Neural cell (in vitro differentiated cells): ENCODE data around the gene RNF103. TPM values are rescaled to one million over a fixed set of nuclear protein-coding genes. Genes with fewer than 3 reads are reported as not detected.

Experiments used
- H2AFZ ChIP-seq: fragments of 200-600, 300-800 bp; sonication (generic), shearing (Covaris generic); 2 replicates; pipeline ENCODE4 v1.6.0; 2014; ENCODE audit warnings: low read depth, mild to moderate bottlenecking, antibody characterized with exemption, low read length, moderate library complexity
- H3F3A ChIP-seq: fragments of 200-600 bp; shearing (Covaris generic); 2 replicates; pipeline ENCODE4 v1.6.1; 2016; ENCODE audit warnings: mild to moderate bottlenecking, moderate library complexity, mixed read lengths, antibody characterized with exemption, low read length; ENCODE audit not compliant: insufficient read depth, poor library complexity, severe bottlenecking
- H3K27ac ChIP-seq: fragments of 200-600, 300-800 bp; sonication (generic), shearing (Covaris generic); 2 replicates; pipeline ENCODE4 v1.5.1; 2014; ENCODE audit warnings: mild to moderate bottlenecking, low read length, moderate library complexity
- H3K27me3 ChIP-seq: fragments of 300-800, 200-600 bp; sonication (generic), shearing (Covaris generic); 2 replicates; pipeline ENCODE4 v1.6.0; 2014; ENCODE audit warnings: mild to moderate bottlenecking, low read depth, low read length, moderate library complexity; ENCODE audit not compliant: insufficient read depth
- H3K36me3 ChIP-seq: fragments of 300-800, 200-600 bp; sonication (generic), shearing (Covaris generic); 2 replicates; pipeline ENCODE4 v1.5.1; 2014; ENCODE audit warnings: mild to moderate bottlenecking, antibody characterized with exemption, low read length, moderate library complexity; ENCODE audit not compliant: insufficient read depth
- H3K4me2 ChIP-seq: fragments of 300-800, 200-600 bp; sonication (generic), shearing (Covaris generic); 2 replicates; pipeline ENCODE4 v1.6.0; 2014; ENCODE audit warnings: mild to moderate bottlenecking, low read length
- H3K4me3 ChIP-seq: fragments of 300-800, 200-600 bp; sonication (generic), shearing (Covaris generic); 2 replicates; pipeline ENCODE4 v1.5.1; 2014; ENCODE audit warnings: mild to moderate bottlenecking, low read length, moderate library complexity
- H3K79me2 ChIP-seq: fragments of 200-600 bp; shearing (Covaris generic); replicated peaks from 2 replicates; pipeline ENCODE4 v1.6.0; 2014; ENCODE audit warnings: mild to moderate bottlenecking, low read length, moderate library complexity; ENCODE audit not compliant: insufficient read depth
- H3K9ac ChIP-seq: fragments of 300-800, 200-600 bp; sonication (generic), shearing (Covaris generic); 2 replicates; pipeline ENCODE4 v1.6.1; 2016; ENCODE audit warnings: mild to moderate bottlenecking, low read length, mixed read lengths
- H3K9me2 ChIP-seq: fragments of 200-600 bp; shearing (Covaris generic); 2 replicates; pipeline ENCODE4 v1.6.1; 2016; ENCODE audit warnings: mild to moderate bottlenecking, low read length, mixed read lengths; ENCODE audit not compliant: insufficient read depth
- H3K9me3 ChIP-seq: fragments of 200-600, 300-800 bp; sonication (generic), shearing (Covaris generic); 2 replicates; pipeline ENCODE4 v1.6.1; 2016; ENCODE audit warnings: mild to moderate bottlenecking, mixed run types, low read length, moderate library complexity, mixed read lengths
- H4K20me1 ChIP-seq: fragments of 200-600 bp; shearing (Covaris generic); 2 replicates; pipeline ENCODE4 v1.6.1; 2016; ENCODE audit warnings: mild to moderate bottlenecking, mixed run types; ENCODE audit not compliant: insufficient read depth
- EP300 ChIP-seq: fragments of 450-650 bp; conservative IDR thresholded peaks from 2 replicates; pipeline ENCODE4 v1.6.1; 2014; ENCODE audit warnings: antibody characterized with exemption, mild to moderate bottlenecking, moderate library complexity; ENCODE audit not compliant: poor library complexity, severe bottlenecking
- EZH2 ChIP-seq: fragments of 200-600, 300-800 bp; shearing (Covaris generic), sonication (generic); IDR thresholded peaks from 2 replicates; pipeline ENCODE4 v1.6.1; 2014; ENCODE audit warnings: antibody characterized with exemption, low read length, borderline replicate concordance, mild to moderate bottlenecking; ENCODE audit not compliant: insufficient read depth, poor library complexity, severe bottlenecking
- MXI1 ChIP-seq: fragments of 450-650 bp; conservative IDR thresholded peaks from 2 replicates; pipeline ENCODE4 v1.6.1; 2014; ENCODE audit warnings: antibody characterized with exemption, mild to moderate bottlenecking; ENCODE audit not compliant: poor library complexity, severe bottlenecking
- POLR2AphosphoS5 ChIP-seq: IDR thresholded peaks from 2 replicates; pipeline ENCODE4 v1.6.1; 2012
- RAD21 ChIP-seq: fragments of 450-650 bp; conservative IDR thresholded peaks from 2 replicates; pipeline ENCODE4 v1.6.1; 2014; ENCODE audit warnings: antibody characterized with exemption, mild to moderate bottlenecking, moderate library complexity
- REST ChIP-seq: IDR thresholded peaks from 2 replicates; pipeline ENCODE4 v1.6.1; 2012; ENCODE audit warnings: borderline replicate concordance
- SMC3 ChIP-seq: fragments of 450-650 bp; conservative IDR thresholded peaks from 2 replicates; pipeline ENCODE4 v1.6.1; 2014; ENCODE audit warnings: antibody characterized with exemption, mild to moderate bottlenecking, moderate library complexity; ENCODE audit not compliant: poor library complexity
- TAF1 ChIP-seq: IDR thresholded peaks from 2 replicates; pipeline ENCODE4 v1.6.1; 2012; ENCODE audit warnings: low read depth
- polyA plus RNA-seq: library from polyadenylated mRNA; depleted of rRNA; stranded (reverse); fragments of >200 nt; gene quantifications from 2 replicates; pipeline ENCODE4 v1.2.3, GENCODE V29; 2014
- TF ChIP-seq, protein P1 (sequence below): fragments of 450-650 bp; IDR thresholded peaks from 2 replicates; pipeline ENCODE4 v1.5.1; 2014; ENCODE audit warnings: antibody characterized with exemption, mild to moderate bottlenecking, moderate library complexity; ENCODE audit not compliant: poor library complexity, severe bottlenecking

Gene RNF103
- polyA plus RNA-seq, 1 donor from 2014 or later: 24.1 TPM

DNA sequence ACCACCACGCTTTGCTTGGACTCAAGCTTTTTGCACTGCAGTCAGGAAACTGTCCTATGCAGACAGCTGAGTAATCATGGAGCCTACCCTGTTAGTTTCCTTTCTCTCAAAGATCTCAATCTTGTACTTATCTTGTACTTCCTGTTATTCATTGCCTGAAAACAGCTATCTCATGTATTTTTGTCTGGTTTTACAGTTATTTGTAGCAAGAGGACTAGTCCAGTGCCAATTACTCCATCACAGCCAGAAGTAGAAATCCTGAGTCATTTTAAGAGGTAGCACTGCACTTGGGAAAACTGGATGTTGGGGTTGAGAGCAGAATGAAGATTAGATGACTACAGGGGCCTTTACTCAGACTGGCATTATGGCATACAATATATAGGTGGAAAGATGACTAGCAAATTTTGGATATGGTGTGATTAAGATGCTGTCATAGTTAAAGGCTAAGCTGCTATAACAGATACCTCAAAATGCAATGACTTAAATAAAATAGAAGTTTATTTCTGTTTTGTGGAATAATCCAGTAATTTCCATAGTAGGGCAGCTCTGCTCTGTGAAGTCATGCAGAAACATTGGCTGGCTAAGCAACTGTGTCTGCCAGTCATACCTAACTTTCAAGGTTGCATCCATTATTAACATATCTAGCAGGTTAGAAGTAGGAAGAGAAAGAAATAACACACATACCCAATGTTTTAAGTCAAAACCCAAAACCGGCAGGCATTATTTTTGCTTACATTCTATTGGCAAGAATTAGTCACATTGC, 39.3 kb downstream of the RNF103 start:
- Histone ChIP-seq H3F3A (no peaks in the 10 kb centered on the region), H3K4me2 (no peak overlapping the region), H3K27ac (no peak overlapping the region), H3K9me2 (no peaks in the 10 kb centered on the region), H3K4me3 (no peak overlapping the region), H3K9me3 (no peaks in the 10 kb centered on the region), H4K20me1 (no peaks in the 10 kb centered on the region), H3K79me2 (no peaks in the 10 kb centered on the region), H3K27me3 (no peaks in the 10 kb centered on the region), H3K9ac (no peak overlapping the region), H2AFZ (no peak overlapping the region), H3K36me3 (no peaks in the 10 kb centered on the region)
- no peak for TF ChIP-seq MXI1
- TF ChIP-seq REST: no peak
- no peak for TF ChIP-seq SMC3
- TF ChIP-seq TAF1: no peak
- TF ChIP-seq, protein P1, sequence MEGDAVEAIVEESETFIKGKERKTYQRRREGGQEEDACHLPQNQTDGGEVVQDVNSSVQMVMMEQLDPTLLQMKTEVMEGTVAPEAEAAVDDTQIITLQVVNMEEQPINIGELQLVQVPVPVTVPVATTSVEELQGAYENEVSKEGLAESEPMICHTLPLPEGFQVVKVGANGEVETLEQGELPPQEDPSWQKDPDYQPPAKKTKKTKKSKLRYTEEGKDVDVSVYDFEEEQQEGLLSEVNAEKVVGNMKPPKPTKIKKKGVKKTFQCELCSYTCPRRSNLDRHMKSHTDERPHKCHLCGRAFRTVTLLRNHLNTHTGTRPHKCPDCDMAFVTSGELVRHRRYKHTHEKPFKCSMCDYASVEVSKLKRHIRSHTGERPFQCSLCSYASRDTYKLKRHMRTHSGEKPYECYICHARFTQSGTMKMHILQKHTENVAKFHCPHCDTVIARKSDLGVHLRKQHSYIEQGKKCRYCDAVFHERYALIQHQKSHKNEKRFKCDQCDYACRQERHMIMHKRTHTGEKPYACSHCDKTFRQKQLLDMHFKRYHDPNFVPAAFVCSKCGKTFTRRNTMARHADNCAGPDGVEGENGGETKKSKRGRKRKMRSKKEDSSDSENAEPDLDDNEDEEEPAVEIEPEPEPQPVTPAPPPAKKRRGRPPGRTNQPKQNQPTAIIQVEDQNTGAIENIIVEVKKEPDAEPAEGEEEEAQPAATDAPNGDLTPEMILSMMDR: no peak
- TF ChIP-seq RAD21: no peak
- TF ChIP-seq EP300: no peak
- TF ChIP-seq EZH2: no peak
- TF ChIP-seq POLR2AphosphoS5: no peak

GRCh38 chr2:86580560-86580959, 43.1 kb downstream of the RNF103 start:
- no peaks in the 10 kb centered on the region for H3K79me2 ChIP-seq
- H3K36me3 ChIP-seq: no peaks in the 10 kb centered on the region
- H4K20me1 ChIP-seq: no peaks in the 10 kb centered on the region
- no peak overlapping the region for H3K9ac ChIP-seq
- no peaks in the 10 kb centered on the region for H3F3A ChIP-seq
- no peak overlapping the region for H3K27ac ChIP-seq
- no peak overlapping the region for H3K4me3 ChIP-seq
- no peak overlapping the region for H3K4me2 ChIP-seq
- no peaks in the 10 kb centered on the region for H3K27me3 ChIP-seq
- no peak overlapping the region for H2AFZ ChIP-seq
- TF ChIP-seq EP300: no peak
- TF ChIP-seq MXI1: no peak
- TF ChIP-seq POLR2AphosphoS5: no peak
- no peak for TF ChIP-seq SMC3
- TF ChIP-seq EZH2: no peak
- TF ChIP-seq, protein P1: no peak
- no peaks in the 10 kb centered on the region for H3K9me3 ChIP-seq
- no peaks in the 10 kb centered on the region for H3K9me2 ChIP-seq
